ENCODE results near the gene PIGT.
A peak's percentile ranks its signal among the peaks of the same experiment; 100 is the strongest.

PIGT gene

GRCh38 chr20:45410887-45411286 is 5.1 kb upstream of the PIGT start:
- Histone ChIP-seq H3K36me3 (ENCODE audit: control insufficient read depth in 2 of 2, insufficient read depth in 1 of 2, low read length in 2 of 2) (peaks cover 0 to 28% of the 10 kb centered on the region in 2 experiments; a peak in 2 of 3 replicates), H3K27ac (ENCODE audit: extremely low read depth, low read depth, low read length) (no peak overlapping the region), H3K4me3 (ENCODE audit: low read depth, low read length) (no peak overlapping the region), H3K9me3 (ENCODE audit: control insufficient read depth, insufficient read depth, low read depth, low read length) (no peaks in the 10 kb centered on the region), H3K4me1 (ENCODE audit: control insufficient read depth, insufficient read depth, low read length) (peaks cover 10% of the 10 kb centered on the region)
- ChIA-PET POLR2A (no interaction called here), CTCF (interaction anchor here (0.6 to 1.5 kb wide), 5 partner anchors 37 to 91 kb away, joined by 3 to 8 read pairs (median 4); no protein-coding TSS in a partner anchor)
- no peak for TF ChIP-seq ZNF426 (tag by site-specific recombination; IDR thresholded peaks at IDR 0.05)
- TF ChIP-seq, protein P1, sequence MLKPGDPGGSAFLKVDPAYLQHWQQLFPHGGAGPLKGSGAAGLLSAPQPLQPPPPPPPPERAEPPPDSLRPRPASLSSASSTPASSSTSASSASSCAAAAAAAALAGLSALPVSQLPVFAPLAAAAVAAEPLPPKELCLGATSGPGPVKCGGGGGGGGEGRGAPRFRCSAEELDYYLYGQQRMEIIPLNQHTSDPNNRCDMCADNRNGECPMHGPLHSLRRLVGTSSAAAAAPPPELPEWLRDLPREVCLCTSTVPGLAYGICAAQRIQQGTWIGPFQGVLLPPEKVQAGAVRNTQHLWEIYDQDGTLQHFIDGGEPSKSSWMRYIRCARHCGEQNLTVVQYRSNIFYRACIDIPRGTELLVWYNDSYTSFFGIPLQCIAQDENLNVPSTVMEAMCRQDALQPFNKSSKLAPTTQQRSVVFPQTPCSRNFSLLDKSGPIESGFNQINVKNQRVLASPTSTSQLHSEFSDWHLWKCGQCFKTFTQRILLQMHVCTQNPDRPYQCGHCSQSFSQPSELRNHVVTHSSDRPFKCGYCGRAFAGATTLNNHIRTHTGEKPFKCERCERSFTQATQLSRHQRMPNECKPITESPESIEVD (tag by site-specific recombination; IDR thresholded peaks at IDR 0.05), result peak; percentile 48

- ChIA-PET POLR2A (interaction anchor here (0.9 to 2.1 kb wide), 2 partner anchors 8 to 50 kb away, joined by 6 to 7 read pairs; partner anchors contain the start of gene SYS1), CTCF (interaction anchor here (0.5 to 2.2 kb wide), 7 partner anchors 20 to 52 kb away, joined by 3 to 9 read pairs (median 5); no protein-coding TSS in a partner anchor)
- H3K4me1 ChIP-seq (ENCODE audit: control insufficient read depth, insufficient read depth, low read length), result peaks cover 7% of the 10 kb centered on the region
- H3K4me3 ChIP-seq (ENCODE audit: low read depth, low read length), result no peak overlapping the region
- peaks cover 0 to 28% of the 10 kb centered on the region in 2 experiments; a peak in 2 of 3 replicates for H3K36me3 ChIP-seq (ENCODE audit: control insufficient read depth in 2 of 2, insufficient read depth in 1 of 2, low read length in 2 of 2)
- H3K9me3 ChIP-seq (ENCODE audit: control insufficient read depth, insufficient read depth, low read depth, low read length), result no peaks in the 10 kb centered on the region
- H3K27ac ChIP-seq (ENCODE audit: extremely low read depth, low read depth, low read length), result no peak overlapping the region
- peak; percentile 71 for TF ChIP-seq ZIC2 (tag by site-specific recombination; IDR thresholded peaks at IDR 0.05)
- no peak for TF ChIP-seq SP3 (tag by site-specific recombination; IDR thresholded peaks at IDR 0.05)
These were observed 3.3 kb upstream of the PIGT start for GRCh38 chr20:45412653-45413052.

GRCh38 chr20:45413479-45413878 is 2.5 kb upstream of the PIGT start:
- Histone ChIP-seq H3K4me1 (ENCODE audit: control insufficient read depth, insufficient read depth, low read length) (peaks cover 6% of the 10 kb centered on the region), H3K27ac (ENCODE audit: extremely low read depth, low read depth, low read length) (no peak overlapping the region), H3K9me3 (ENCODE audit: control insufficient read depth, insufficient read depth, low read depth, low read length) (no peaks in the 10 kb centered on the region), H3K36me3 (ENCODE audit: control insufficient read depth in 2 of 2, insufficient read depth in 1 of 2, low read length in 2 of 2) (peaks cover 0 to 32% of the 10 kb centered on the region in 2 experiments; a peak in 2 of 3 replicates), H3K4me3 (ENCODE audit: low read depth, low read length) (no peak overlapping the region)
- ChIA-PET POLR2A (interaction anchor here (2.1 kb wide), 1 partner anchor 51 kb away, joined by 7 read pairs; the partner anchor contains the start of gene SYS1), CTCF (interaction anchor here (0.5 to 2.2 kb wide), 7 partner anchors 23 to 357 kb away, joined by 3 to 9 read pairs (median 5); no protein-coding TSS in a partner anchor)
- TF ChIP-seq ZNF354C (tag by site-specific recombination; IDR thresholded peaks at IDR 0.05; ENCODE audit: borderline replicate concordance, low read depth) (no peak), ZNF132 (tag by site-specific recombination; IDR thresholded peaks at IDR 0.05; ENCODE audit: borderline replicate concordance) (no peak), ZNF561 (tag by site-specific recombination; IDR thresholded peaks at IDR 0.05; ENCODE audit: borderline replicate concordance) (no peak), ZNF701 (tag by site-specific recombination; IDR thresholded peaks at IDR 0.05) (no peak), ZNF404 (tag by site-specific recombination; IDR thresholded peaks at IDR 0.05) (no peak), ATF2 (tag by site-specific recombination; IDR thresholded peaks at IDR 0.05; ENCODE audit: low read depth) (peak; percentile 79; the same call in 1 of the 2 replicates), ZNF10 (tag by site-specific recombination; IDR thresholded peaks at IDR 0.05) (no peak), ZNF24 (tag by site-specific recombination; IDR thresholded peaks at IDR 0.05) (peak; percentile 32; the same call in 1 of the 2 replicates), ZNF37A (tag by site-specific recombination; IDR thresholded peaks at IDR 0.05) (no peak)
- TF ChIP-seq, protein P2, sequence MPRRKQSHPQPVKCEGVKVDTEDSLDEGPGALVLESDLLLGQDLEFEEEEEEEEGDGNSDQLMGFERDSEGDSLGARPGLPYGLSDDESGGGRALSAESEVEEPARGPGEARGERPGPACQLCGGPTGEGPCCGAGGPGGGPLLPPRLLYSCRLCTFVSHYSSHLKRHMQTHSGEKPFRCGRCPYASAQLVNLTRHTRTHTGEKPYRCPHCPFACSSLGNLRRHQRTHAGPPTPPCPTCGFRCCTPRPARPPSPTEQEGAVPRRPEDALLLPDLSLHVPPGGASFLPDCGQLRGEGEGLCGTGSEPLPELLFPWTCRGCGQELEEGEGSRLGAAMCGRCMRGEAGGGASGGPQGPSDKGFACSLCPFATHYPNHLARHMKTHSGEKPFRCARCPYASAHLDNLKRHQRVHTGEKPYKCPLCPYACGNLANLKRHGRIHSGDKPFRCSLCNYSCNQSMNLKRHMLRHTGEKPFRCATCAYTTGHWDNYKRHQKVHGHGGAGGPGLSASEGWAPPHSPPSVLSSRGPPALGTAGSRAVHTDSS (tag by site-specific recombination; IDR thresholded peaks at IDR 0.05), result no peak

Data from HEK293 (cell line).